Hepatocyte (in vitro differentiated cells): ENCODE data around the gene BIN1. TPM values are rescaled to one million over a fixed set of nuclear protein-coding genes. Genes with fewer than 3 reads are reported as not detected.

Experiments
- DNase-seq: peaks from one replicate; pipeline ENCODE4 v3.0.0-alpha.2; 2016; ENCODE audit warnings: low spot score
- H2AFZ ChIP-seq: fragments of 200-600 bp; sonication (generic); 2 replicates; pipeline ENCODE4 v1.6.0; 2016; ENCODE audit warnings: antibody characterized with exemption, mild to moderate bottlenecking
- H3K27ac ChIP-seq: fragments of 200-600 bp; sonication (generic); 2 replicates; pipeline ENCODE4 v1.5.1; 2016; ENCODE audit warnings: mild to moderate bottlenecking
- H3K27me3 ChIP-seq: fragments of 200-600 bp; sonication (generic); 2 replicates; pipeline ENCODE4 v1.6.1; 2016
- H3K36me3 ChIP-seq: fragments of 200-600 bp; sonication (generic); replicated peaks from 2 replicates; pipeline ENCODE4 v1.5.1; 2016; ENCODE audit warnings: low read depth; ENCODE audit not compliant: insufficient read depth
- H3K4me1 ChIP-seq: fragments of 200-600 bp; sonication (generic); 2 replicates; pipeline ENCODE4 v1.5.1; 2016; ENCODE audit warnings: mild to moderate bottlenecking, moderate library complexity; ENCODE audit not compliant: insufficient read depth
- H3K4me2 ChIP-seq: fragments of 200-600 bp; sonication (generic); 2 replicates; pipeline ENCODE4 v1.6.0; 2016
- H3K4me3 ChIP-seq: fragments of 200-600 bp; sonication (generic); 2 replicates; pipeline ENCODE4 v1.5.1; 2016; ENCODE audit warnings: mild to moderate bottlenecking
- H3K79me2 ChIP-seq: fragments of 200-600 bp; sonication (generic); 2 replicates; pipeline ENCODE4 v1.6.0; 2017; ENCODE audit warnings: mild to moderate bottlenecking
- H3K9me2 ChIP-seq: fragments of 200-600 bp; sonication (generic); replicated peaks from 2 replicates; pipeline ENCODE4 v1.6.0; 2017; ENCODE audit warnings: mild to moderate bottlenecking; ENCODE audit not compliant: insufficient read depth
- H3K9me3 ChIP-seq: fragments of 200-600 bp; sonication (generic); 2 replicates; pipeline ENCODE4 v1.5.1; 2016; ENCODE audit warnings: low read depth, mild to moderate bottlenecking
- H4K20me1 ChIP-seq: fragments of 200-600 bp; sonication (generic); 2 replicates; pipeline ENCODE4 v1.6.0; 2016; ENCODE audit warnings: mild to moderate bottlenecking; ENCODE audit not compliant: insufficient read depth, poor library complexity, severe bottlenecking
- CTCF ChIP-seq: fragments of 200-600 bp; sonication (generic); IDR thresholded peaks from 2 replicates; pipeline ENCODE4 v1.5.1; 2016; ENCODE audit warnings: antibody characterized with exemption, mild to moderate bottlenecking; ENCODE audit not compliant: poor library complexity
- EZH2 ChIP-seq: fragments of 200-600 bp; sonication (generic); IDR thresholded peaks from 2 replicates; pipeline ENCODE4 v1.6.1; 2016; ENCODE audit warnings: antibody characterized with exemption, mild to moderate bottlenecking, borderline replicate concordance
- EZH2phosphoT487 ChIP-seq: fragments of 200-600 bp; sonication (generic); IDR thresholded peaks from one replicate; pipeline ENCODE4 v1.6.1; 2018; ENCODE audit warnings: antibody characterized with exemption, mild to moderate bottlenecking, low read depth, moderate library complexity; ENCODE audit not compliant: unreplicated experiment, severe bottlenecking
- WGBS: methylation state at CpG from one replicate; pipeline ENCODE4 v1.1.6; 2016; ENCODE audit warnings: low lambda C conversion rate; ENCODE audit errors: missing lambda C conversion rate; 5-methylcytosine and 5-hydroxymethylcytosine counted together
- polyA plus RNA-seq: library from polyadenylated mRNA; unstranded; fragments of >200 nt; fragmentation: Nextera tagmentation; extraction: Ambion mirVana; gene quantifications from 2 replicates; pipeline ENCODE4 v1.2.1, GENCODE V29; 2016
- total RNA-seq: library from RNA; depleted of rRNA; stranded (reverse); fragments of >200 nt; gene quantifications from 2 replicates; pipeline ENCODE4 v1.2.3, GENCODE V29; 2014

BIN1 gene
- total and polyA plus RNA-seq, 2 experiments from 2014 or later, result 109 to 113 TPM

- TF ChIP-seq EZH2phosphoT487 (no peak), CTCF (no peak), EZH2 (no peak)
Observed at GRCh38 chr2:127016329-127016728, 90.6 kb downstream of the BIN1 start.

GRCh38 chr2:127015106-127015910 is 91.6 kb downstream of the BIN1 start:
- no peak for DNase-seq
- H2AFZ ChIP-seq, result no peak overlapping the region
- H3K9me2 ChIP-seq, result no peaks in the 10 kb centered on the region
- H3K4me3 ChIP-seq, result no peak overlapping the region
- no peaks in the 10 kb centered on the region for H3K9me3 ChIP-seq
- no peaks in the 10 kb centered on the region for H3K36me3 ChIP-seq
- no peaks in the 10 kb centered on the region for H3K27me3 ChIP-seq
- TF ChIP-seq CTCF (no peak), EZH2 (no peak), EZH2phosphoT487 (no peak)
- peaks cover 26% of the 10 kb centered on the region for H3K4me1 ChIP-seq
- H4K20me1 ChIP-seq, result no peaks in the 10 kb centered on the region
- WGBS, result 96% methylated on average over 8 of the region's 8 CpGs
- no peak overlapping the region for H3K27ac ChIP-seq
- H3K4me2 ChIP-seq, result no peak overlapping the region
- no peaks in the 10 kb centered on the region for H3K79me2 ChIP-seq

More at GRCh38 chr2:127016329-127016728, 90.6 kb downstream of the BIN1 start:
- Histone ChIP-seq H3K4me1 (peaks cover 25% of the 10 kb centered on the region), H3K9me3 (no peaks in the 10 kb centered on the region), H3K27ac (no peak overlapping the region), H3K4me2 (no peak overlapping the region), H3K79me2 (no peaks in the 10 kb centered on the region), H2AFZ (no peak overlapping the region), H3K36me3 (no peaks in the 10 kb centered on the region), H4K20me1 (no peaks in the 10 kb centered on the region), H3K4me3 (no peak overlapping the region), H3K27me3 (no peaks in the 10 kb centered on the region), H3K9me2 (no peaks in the 10 kb centered on the region)
- no peak for DNase-seq
- 96% methylated on average over 20 of the region's 24 CpGs for WGBS

- TF ChIP-seq EZH2 (no peak), EZH2phosphoT487 (no peak), CTCF (no peak)
- WGBS, result 62% methylated on average over 4 of the region's 4 CpGs
- Histone ChIP-seq H3K27ac (no peak overlapping the region), H4K20me1 (no peaks in the 10 kb centered on the region), H3K36me3 (no peaks in the 10 kb centered on the region), H3K79me2 (no peaks in the 10 kb centered on the region), H2AFZ (no peak overlapping the region), H3K4me3 (no peak overlapping the region), H3K9me3 (no peaks in the 10 kb centered on the region), H3K27me3 (no peaks in the 10 kb centered on the region), H3K4me2 (no peak overlapping the region), H3K9me2 (no peaks in the 10 kb centered on the region), H3K4me1 (peaks cover 26% of the 10 kb centered on the region)
- peak; percentile 46 for DNase-seq
Observed at GRCh38 chr2:127014630-127015029, 92.3 kb downstream of the BIN1 start.
